H1 (cell line): ENCODE results near the gene RD3L. TPM values are rescaled to one million over a fixed set of nuclear protein-coding genes. Genes with fewer than 3 reads are reported as not detected.

Experiments used
- JUN ChIP-seq: IDR thresholded peaks from 2 replicates; pipeline ENCODE4 v1.6.1; 2011; ENCODE audit warnings: low read depth, mild to moderate bottlenecking, improper control_type of control experiment, low read length
- SP1 ChIP-seq: IDR thresholded peaks from 2 replicates; pipeline ENCODE4 v1.6.1; 2011; ENCODE audit warnings: low read depth, low read length
- TBP ChIP-seq: IDR thresholded peaks from 2 replicates; pipeline ENCODE4 v1.6.1; 2011; ENCODE audit warnings: low read depth, low read length, improper control_type of control experiment
- polyA plus RNA-seq, 7 experiments: library from polyadenylated mRNA; depleted of rRNA in 3 of 7; stranded (reverse) in 5 of 7; unstranded in 2 of 7; fragments of >200 nt in 5 of 7; fragments of 200-250 nt in 2 of 7; gene quantifications; 1 replicate in 5 of 7; 2 replicates in 1 of 7; 4 replicates in 1 of 7; pipeline versions ENCODE4 v1.2.1 to v1.2.3, GENCODE V29; 2011 to 2013; ENCODE audit warnings: missing spikeins in 2 of 7, mixed read lengths in 2 of 7
- total RNA-seq: library from RNA; stranded (reverse); fragmentation: NEBNext Ultra II Directional; extraction: Animal tissue kit (Norgen Biotek cat#: 25700); gene quantifications from 2 replicates; pipeline ENCODE4 v1.2.1, GENCODE V29; 2021
- TF ChIP-seq, protein P1 (sequence below): IDR thresholded peaks from 2 replicates; pipeline ENCODE4 v1.6.1; 2011; ENCODE audit warnings: low read depth, mild to moderate bottlenecking, low read length; ENCODE audit not compliant: insufficient read depth
- TF ChIP-seq, protein P2 (sequence below): IDR thresholded peaks from 2 replicates; pipeline ENCODE4 v1.6.1; 2011; ENCODE audit warnings: low read length, improper control_type of control experiment

RD3L gene
- total and polyA plus RNA-seq, 2 of the 8 experiments (the other 6 are each of a cell fraction or from before 2014, with no cell fraction given) = not detected

- TF ChIP-seq SP1 = no peak
- no peak for TF ChIP-seq TBP
- TF ChIP-seq, protein P1, sequence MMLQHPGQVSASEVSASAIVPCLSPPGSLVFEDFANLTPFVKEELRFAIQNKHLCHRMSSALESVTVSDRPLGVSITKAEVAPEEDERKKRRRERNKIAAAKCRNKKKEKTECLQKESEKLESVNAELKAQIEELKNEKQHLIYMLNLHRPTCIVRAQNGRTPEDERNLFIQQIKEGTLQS = no peak
- TF ChIP-seq, protein P2, sequence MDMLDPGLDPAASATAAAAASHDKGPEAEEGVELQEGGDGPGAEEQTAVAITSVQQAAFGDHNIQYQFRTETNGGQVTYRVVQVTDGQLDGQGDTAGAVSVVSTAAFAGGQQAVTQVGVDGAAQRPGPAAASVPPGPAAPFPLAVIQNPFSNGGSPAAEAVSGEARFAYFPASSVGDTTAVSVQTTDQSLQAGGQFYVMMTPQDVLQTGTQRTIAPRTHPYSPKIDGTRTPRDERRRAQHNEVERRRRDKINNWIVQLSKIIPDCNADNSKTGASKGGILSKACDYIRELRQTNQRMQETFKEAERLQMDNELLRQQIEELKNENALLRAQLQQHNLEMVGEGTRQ = no peak
- TF ChIP-seq JUN = no peak
Observed at GRCh38 chr14:103915616-103916015, 26.7 kb downstream of the RD3L start (continued).
